ENCODE results near the gene OTOP1.
"Not testable (repeated sequence)": the region's sequence is repeated elsewhere in the genome, so short reads cannot be mapped to it uniquely, and the experiment has no call there.

OTOP1 gene

DNA sequence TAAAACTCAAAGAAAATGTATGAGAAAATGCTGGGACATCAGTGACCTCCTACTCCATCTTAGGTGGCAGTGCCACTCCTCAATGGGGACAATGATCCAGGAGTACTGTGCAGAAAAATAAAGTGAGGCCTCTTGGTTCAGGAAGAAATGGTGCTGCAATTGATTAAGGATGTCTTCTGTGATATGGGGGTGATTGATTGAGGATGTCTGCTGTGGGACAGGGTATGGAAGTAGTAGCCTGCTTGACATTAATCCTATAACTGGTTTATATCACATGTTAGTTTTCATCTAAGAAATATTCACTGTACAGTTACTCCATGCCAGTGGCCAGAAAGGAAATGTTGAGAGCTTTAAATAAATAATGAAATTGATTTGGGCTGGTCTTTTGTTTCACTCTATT is 20.5 kb downstream of the OTOP1 start:
- TF ChIP-seq, protein P1, sequence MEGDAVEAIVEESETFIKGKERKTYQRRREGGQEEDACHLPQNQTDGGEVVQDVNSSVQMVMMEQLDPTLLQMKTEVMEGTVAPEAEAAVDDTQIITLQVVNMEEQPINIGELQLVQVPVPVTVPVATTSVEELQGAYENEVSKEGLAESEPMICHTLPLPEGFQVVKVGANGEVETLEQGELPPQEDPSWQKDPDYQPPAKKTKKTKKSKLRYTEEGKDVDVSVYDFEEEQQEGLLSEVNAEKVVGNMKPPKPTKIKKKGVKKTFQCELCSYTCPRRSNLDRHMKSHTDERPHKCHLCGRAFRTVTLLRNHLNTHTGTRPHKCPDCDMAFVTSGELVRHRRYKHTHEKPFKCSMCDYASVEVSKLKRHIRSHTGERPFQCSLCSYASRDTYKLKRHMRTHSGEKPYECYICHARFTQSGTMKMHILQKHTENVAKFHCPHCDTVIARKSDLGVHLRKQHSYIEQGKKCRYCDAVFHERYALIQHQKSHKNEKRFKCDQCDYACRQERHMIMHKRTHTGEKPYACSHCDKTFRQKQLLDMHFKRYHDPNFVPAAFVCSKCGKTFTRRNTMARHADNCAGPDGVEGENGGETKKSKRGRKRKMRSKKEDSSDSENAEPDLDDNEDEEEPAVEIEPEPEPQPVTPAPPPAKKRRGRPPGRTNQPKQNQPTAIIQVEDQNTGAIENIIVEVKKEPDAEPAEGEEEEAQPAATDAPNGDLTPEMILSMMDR (conservative IDR thresholded peaks at IDR 0.05; ENCODE audit: low read length): no peak
- H3K4me3 ChIP-seq (ENCODE audit: low read length): no peak overlapping the region
- DNase-seq (ENCODE audit: low read depth): no peak

DNA sequence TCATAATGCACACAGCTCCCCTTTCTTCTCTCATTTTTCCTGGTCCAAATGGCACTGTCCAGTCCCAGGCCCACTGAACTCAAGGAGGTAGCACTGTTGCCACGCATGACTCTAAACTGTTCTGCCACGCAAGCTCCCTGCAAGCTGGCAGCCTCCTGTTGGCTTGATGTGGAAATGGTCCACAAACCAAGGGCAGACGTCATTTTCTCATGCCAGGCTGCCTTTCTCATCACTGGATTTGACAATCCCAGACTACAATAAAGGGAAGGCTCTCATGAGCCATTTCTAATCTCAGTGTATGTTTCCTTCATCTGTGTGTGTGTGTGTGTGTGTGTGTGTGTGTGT is 22.4 kb downstream of the OTOP1 start:
- H3K4me3 ChIP-seq (ENCODE audit: low read length): no peak overlapping the region
- TF ChIP-seq, protein P1 (conservative IDR thresholded peaks at IDR 0.05; ENCODE audit: low read length): no peak
- no peak for DNase-seq (ENCODE audit: low read depth)

DNA sequence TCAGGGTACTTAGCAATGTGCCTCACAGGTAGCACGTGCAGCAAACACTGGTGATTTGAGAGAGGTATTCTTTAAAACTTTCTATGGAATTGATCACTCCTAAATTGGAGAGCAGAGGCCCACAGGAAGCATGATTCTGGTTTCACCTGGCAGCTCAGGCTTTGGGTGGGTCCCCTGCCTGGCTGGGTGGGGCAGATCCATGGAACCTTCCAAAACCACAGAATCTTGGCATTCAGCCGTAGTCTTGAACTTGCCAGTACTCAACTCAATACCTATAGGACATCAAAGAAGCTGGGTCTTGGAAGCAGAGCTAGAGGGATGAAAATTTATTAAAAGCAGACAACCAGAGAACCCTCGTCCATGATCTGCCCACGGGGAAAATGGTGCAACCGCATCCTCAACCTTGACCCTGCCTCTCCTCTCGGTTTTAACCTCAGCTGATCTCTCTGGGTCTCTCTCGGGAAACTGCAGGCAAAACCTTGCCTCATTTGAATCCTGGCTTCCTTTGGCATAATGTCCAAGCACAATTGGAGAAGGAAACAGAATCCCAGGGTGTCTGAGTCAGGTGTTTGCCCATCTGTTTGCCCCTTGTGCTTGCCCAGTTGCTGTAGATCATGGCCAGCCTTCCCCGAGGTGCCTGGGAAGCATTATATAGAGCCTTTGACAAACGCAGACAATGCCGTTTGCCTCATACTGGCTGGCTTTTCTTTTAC is 22.9 kb downstream of the OTOP1 start:
- no peak for DNase-seq (ENCODE audit: low read depth)
- no peak overlapping the region for H3K4me3 ChIP-seq (ENCODE audit: low read length)
- TF ChIP-seq, protein P1 (conservative IDR thresholded peaks at IDR 0.05; ENCODE audit: low read length): no peak

DNA sequence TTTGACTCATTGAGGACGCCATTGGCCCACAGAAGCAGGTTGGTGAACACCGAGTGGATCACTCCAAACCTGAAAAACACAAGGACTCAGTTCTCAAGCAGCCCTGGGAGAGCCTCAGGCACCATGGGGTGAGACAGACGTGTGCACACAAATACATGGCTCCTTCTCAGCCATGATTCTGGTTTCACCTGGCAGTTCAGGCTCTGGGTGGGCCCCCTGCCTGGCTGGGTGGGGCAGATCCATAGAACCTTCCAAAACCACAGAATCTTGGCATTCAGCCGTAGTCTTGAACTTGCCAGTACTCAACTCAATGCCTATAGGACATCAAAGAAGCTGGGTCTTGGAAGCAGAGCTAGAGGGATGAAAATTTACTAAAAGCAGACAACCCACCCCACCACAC is 24.2 kb downstream of the OTOP1 start:
- DNase-seq (ENCODE audit: low read depth): no peak
- H3K4me3 ChIP-seq (ENCODE audit: low read length): no peak overlapping the region
- TF ChIP-seq, protein P1 (conservative IDR thresholded peaks at IDR 0.05; ENCODE audit: low read length): no peak

DNA sequence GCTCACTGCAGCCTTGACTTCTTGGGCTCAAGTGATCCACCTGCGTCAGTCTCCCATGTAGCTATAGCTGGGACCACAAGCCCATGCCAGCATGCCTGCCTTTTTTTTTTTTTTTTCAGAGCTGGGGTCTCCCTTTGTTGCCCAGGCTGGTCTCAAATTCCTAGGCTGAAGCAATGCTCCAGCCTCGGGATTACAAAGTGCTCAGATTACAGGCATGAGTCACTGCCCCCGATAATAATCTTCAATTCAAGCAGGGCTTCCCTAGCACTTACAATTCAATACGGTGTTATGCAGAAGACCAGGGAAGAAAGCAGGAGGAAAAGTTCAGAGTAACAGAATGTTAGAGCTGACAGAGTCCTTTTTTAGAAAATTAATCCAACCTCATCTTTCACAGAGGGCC is 26.1 kb downstream of the OTOP1 start:
- H3K4me3 ChIP-seq (ENCODE audit: low read length): no peak overlapping the region
- TF ChIP-seq, protein P1 (conservative IDR thresholded peaks at IDR 0.05; ENCODE audit: low read length): no peak
- DNase-seq (ENCODE audit: low read depth): no peak

DNA sequence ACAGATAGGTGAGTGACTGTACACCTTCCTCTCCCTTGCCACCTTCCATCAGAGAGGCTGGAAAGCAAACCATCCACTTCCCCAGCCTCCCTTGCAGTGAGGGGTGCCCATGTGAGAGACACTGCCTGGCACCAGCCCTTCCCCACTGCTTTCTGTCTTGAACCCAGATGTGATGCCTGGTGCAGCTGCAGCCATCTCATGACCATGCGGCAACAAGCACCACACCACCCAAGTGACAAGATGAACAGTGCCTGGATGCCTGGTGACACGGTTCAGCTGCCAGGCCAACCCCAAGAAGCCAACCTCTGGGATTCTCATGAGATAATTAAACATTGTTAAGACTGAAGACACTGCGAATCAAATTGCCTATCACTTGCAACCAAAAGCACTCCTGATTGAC is 31.4 kb downstream of the OTOP1 start:
- H3K4me3 ChIP-seq (ENCODE audit: low read length): no peak overlapping the region
- TF ChIP-seq, protein P1 (conservative IDR thresholded peaks at IDR 0.05; ENCODE audit: low read length): no peak
- DNase-seq (ENCODE audit: low read depth): no peak

DNA sequence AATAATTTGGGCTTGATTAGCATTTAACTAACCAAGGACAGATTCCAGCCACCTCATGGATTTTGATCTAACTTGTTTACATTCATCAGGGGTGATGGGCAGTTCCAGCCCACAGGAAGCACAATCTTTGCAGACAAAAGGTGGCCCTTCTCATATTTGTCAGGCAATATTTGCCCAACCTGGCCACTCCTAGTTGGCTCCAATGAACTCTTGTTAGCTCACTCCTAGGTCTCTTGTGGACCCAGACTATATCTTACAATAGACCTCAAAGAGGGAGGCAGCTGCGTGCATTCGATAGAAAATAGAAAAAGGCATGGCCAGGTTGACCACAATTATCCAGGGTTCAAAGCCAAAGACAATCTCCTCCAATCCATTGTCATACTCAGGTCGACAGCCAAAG is 38.2 kb downstream of the OTOP1 start:
- H3K4me3 ChIP-seq (ENCODE audit: low read length); DNase-seq (ENCODE audit: low read depth): not testable (repeated sequence)

DNA sequence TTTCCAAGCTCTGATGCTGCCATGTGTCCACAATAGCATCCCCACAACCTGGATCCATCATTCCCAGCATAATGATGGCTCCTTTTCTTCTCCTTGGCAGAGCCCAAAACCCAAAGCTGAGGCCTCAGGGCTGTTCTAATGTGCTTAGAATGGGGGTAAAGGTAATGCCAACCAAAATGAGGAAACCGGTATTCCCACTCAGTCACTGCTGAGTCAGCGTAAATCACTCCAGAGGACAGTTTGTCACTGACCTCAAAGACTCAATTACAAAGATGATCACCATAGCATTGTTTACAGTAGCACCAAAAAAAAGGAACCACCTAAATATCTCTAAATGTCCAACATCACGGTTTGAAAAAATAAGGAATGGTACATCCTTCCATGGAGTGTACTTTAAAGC is 41.2 kb downstream of the OTOP1 start:
- DNase-seq (ENCODE audit: low read depth): no peak
- TF ChIP-seq, protein P1 (conservative IDR thresholded peaks at IDR 0.05; ENCODE audit: low read length): no peak

More for the DNA sequence above, 41.2 kb downstream of the OTOP1 start:
- H3K4me3 ChIP-seq (ENCODE audit: low read length): no peak overlapping the region

All from AG10803 (cell line).